Thyroid gland (tissue), 4 donors: ENCODE results near the gene TBC1D16.

ENCODE experiments used
- CTCF ChIP-seq, 6 experiments: fragments of 200-600 bp in 3 of 6; fragments of 450-650 bp in 3 of 6; sonication (generic) in 3 of 6; IDR thresholded peaks; one replicate each; pipeline ENCODE4 v1.5.1; 2016 to 2019; ENCODE audit warnings: antibody characterized with exemption in 6 of 6, mild to moderate bottlenecking in 2 of 6, inconsistent platforms in 1 of 6, moderate library complexity in 1 of 6
- POLR2A ChIP-seq, 2 donors: fragments of 450-650 bp; IDR thresholded peaks; one replicate each; pipeline ENCODE4 v1.6.1; 2017; ENCODE audit warnings: antibody characterized with exemption in 2 of 2, mild to moderate bottlenecking in 2 of 2, moderate library complexity in 1 of 2

GRCh38 chr17:80072410-80072809, 36.7 kb upstream of the TBC1D16 start:
- TF ChIP-seq CTCF (IDR thresholded peaks at IDR 0.05) (no peak), POLR2A (IDR thresholded peaks at IDR 0.05) (no peak)
